ENCODE results near the gene ACOXL.

The ACOXL gene

DNA sequence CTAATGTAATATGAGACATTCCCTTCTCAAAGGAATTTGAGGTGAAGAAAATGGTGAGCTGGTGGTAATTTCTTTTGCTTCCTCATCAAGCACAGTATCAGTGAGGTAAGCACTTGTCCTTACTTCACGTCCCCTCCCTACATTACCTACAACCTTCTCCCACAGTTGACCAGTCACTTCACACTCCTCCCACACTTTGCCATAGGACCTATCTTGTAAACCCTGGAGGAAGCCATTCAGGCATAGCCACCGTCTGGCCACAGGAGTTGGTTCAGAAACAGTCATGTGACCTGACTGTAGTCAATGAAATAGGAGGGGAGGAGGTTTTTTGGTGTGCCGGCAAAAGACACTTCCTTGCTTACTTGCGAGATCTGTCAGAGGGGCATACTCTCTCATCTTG lies 12.1 kb downstream of the ACOXL start:
- H3K79me2 ChIP-seq = no peaks in the 10 kb centered on the region
- no peak overlapping the region for H2AFZ ChIP-seq
- no peak overlapping the region for H3K4me2 ChIP-seq (ENCODE audit: low read length)
- no peak overlapping the region for H3K27ac ChIP-seq
- no peaks in the 10 kb centered on the region for H3K4me1 ChIP-seq
- H3K9me3 ChIP-seq (ENCODE audit: control insufficient read depth, low read length) = no peaks in the 10 kb centered on the region
- no peaks in the 10 kb centered on the region for H3K36me3 ChIP-seq (ENCODE audit: control insufficient read depth, insufficient read depth, low read length)
- H3K27me3 ChIP-seq (ENCODE audit: control insufficient read depth, insufficient read depth, low read length) = no peaks in the 10 kb centered on the region
- no peak overlapping the region for H3K4me3 ChIP-seq (ENCODE audit: low read depth, low read length)
- TF ChIP-seq, protein P1, sequence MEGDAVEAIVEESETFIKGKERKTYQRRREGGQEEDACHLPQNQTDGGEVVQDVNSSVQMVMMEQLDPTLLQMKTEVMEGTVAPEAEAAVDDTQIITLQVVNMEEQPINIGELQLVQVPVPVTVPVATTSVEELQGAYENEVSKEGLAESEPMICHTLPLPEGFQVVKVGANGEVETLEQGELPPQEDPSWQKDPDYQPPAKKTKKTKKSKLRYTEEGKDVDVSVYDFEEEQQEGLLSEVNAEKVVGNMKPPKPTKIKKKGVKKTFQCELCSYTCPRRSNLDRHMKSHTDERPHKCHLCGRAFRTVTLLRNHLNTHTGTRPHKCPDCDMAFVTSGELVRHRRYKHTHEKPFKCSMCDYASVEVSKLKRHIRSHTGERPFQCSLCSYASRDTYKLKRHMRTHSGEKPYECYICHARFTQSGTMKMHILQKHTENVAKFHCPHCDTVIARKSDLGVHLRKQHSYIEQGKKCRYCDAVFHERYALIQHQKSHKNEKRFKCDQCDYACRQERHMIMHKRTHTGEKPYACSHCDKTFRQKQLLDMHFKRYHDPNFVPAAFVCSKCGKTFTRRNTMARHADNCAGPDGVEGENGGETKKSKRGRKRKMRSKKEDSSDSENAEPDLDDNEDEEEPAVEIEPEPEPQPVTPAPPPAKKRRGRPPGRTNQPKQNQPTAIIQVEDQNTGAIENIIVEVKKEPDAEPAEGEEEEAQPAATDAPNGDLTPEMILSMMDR (IDR thresholded peaks at IDR 0.05) = no peak
- no peak overlapping the region for H3K9ac ChIP-seq

DNA sequence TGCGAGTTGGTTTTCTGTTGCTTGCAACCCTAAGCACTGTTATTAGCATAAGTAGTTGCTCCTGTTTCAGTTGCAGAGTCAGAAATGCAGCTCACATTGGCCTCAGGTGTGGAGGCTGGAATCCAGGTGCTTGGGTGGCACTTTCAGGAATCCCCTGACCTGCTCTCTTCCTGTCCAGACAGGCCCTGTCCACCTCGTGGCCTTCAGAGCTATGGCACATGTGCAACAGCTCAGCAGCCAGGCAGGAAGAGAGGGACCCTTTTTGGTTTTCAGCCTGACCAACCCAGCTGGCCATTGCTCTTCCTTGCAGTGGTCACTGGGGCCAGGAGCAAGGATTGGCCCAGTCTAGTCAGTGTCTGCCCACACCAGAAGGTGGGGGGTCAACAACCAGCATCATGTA lies 12.7 kb downstream of the ACOXL start:
- H3K4me3 ChIP-seq (ENCODE audit: low read depth, low read length) = no peak overlapping the region
- no peaks in the 10 kb centered on the region for H3K79me2 ChIP-seq
- H3K27ac ChIP-seq = no peak overlapping the region
- no peaks in the 10 kb centered on the region for H3K9me3 ChIP-seq (ENCODE audit: control insufficient read depth, low read length)
- no peak overlapping the region for H3K9ac ChIP-seq
- no peak overlapping the region for H3K4me2 ChIP-seq (ENCODE audit: low read length)
- H3K27me3 ChIP-seq (ENCODE audit: control insufficient read depth, insufficient read depth, low read length) = no peaks in the 10 kb centered on the region
- TF ChIP-seq, protein P1 (IDR thresholded peaks at IDR 0.05) = no peak
- no peak overlapping the region for H2AFZ ChIP-seq
- H3K4me1 ChIP-seq = no peaks in the 10 kb centered on the region
- no peaks in the 10 kb centered on the region for H3K36me3 ChIP-seq (ENCODE audit: control insufficient read depth, insufficient read depth, low read length)

DNA sequence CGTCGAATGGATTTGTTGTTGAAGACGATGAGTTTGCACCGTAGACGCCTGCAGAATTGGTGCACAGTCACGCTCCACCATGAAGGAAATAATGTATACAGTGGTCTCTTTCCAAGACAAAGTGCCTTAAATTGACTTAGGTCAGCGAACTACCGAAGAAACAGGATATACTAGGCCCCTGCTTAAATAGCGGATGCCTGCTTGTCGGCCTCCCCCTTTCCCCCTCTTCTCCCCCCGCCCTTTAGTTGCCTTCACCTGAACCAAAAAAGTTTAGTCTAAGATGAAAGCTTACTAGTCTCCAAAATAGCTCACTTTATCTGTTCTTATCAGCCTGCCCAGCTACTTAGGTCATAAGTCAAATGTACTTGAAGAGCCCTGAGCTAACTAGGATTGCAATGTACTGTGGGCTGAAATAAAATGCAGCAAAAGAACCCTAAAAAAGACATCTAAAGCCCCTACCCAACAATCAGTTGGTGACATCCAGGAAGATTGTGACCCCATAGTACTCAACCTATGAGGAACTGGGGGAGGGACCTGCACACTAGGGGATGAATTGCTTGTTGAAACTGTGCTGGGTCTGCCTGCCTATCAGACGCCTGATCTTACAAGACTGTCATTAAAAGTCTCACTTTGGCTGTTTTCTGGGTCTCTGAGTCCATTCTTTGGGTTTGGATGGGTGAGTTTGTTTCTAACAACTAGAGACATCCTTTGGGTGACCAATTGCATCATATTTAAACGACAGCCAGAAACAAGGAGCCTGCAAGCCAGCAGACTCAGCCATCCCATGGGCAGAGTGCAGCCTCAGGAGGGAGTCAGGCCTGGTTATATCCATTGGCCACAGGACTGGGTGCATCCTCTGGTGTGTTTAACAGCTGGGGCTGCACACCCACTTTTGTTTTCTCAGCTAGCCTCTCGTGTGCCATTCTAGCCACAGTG lies 14.5 kb downstream of the ACOXL start:
- TF ChIP-seq, protein P1 (IDR thresholded peaks at IDR 0.05) = no peak
- no peaks in the 10 kb centered on the region for H3K27me3 ChIP-seq (ENCODE audit: control insufficient read depth, insufficient read depth, low read length)
- no peak overlapping the region for H3K9ac ChIP-seq
- H3K4me1 ChIP-seq = no peaks in the 10 kb centered on the region
- H3K79me2 ChIP-seq = no peaks in the 10 kb centered on the region
- H3K4me2 ChIP-seq (ENCODE audit: low read length) = no peak overlapping the region
- no peaks in the 10 kb centered on the region for H3K9me3 ChIP-seq (ENCODE audit: control insufficient read depth, low read length)
- H2AFZ ChIP-seq = no peak overlapping the region
- no peaks in the 10 kb centered on the region for H3K36me3 ChIP-seq (ENCODE audit: control insufficient read depth, insufficient read depth, low read length)
- H3K4me3 ChIP-seq (ENCODE audit: low read depth, low read length) = no peak overlapping the region
- H3K27ac ChIP-seq = no peak overlapping the region

DNA sequence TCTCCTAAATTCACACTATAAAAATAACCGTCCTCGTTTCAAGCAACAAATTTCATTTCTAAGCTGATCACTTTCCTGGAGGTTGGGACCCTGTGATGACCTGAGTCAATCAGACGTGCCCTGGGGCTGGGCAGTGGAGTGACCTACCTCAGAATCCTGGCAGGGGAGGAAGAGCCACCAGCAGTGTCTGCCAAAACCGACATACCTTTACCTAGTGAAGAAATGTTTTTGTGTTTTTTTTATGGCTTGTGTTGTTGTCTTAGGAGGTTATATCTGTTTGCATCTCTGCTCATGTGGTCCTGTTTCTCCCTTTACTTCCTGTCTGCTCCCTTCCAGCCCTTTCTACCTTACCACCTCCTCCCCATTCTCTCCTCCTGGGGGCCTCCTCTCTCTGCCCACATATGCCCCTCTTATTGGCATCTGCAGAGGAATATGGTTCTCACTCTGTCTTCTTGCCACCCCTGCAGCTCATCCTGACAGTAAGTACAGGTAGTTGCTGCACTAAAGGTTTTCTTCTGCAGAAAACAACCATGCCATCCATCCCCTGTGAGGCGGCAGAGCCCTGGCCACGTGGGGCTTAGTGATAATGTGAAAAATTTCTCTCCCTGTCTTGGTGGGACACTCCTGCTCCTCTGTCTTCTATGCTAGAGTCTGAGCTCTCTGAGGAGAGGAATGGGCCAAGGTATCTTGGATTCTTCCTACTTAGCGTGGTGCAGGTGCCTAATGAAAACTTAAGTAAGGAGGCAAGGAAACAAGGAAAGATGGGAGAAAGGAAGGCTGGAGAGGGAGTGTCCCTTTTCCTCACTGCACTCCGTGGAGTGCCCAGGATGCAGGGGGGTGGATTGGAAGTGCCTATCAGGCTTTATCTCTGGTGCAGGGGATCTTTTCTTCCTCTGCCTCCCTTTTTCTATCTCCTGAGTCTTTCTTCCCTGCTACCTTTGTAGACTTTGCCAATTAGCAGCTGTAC lies 15.4 kb downstream of the ACOXL start:
- Histone ChIP-seq H3K27me3 (ENCODE audit: control insufficient read depth, insufficient read depth, low read length) (no peaks in the 10 kb centered on the region), H2AFZ (no peak overlapping the region), H3K27ac (no peak overlapping the region), H3K9me3 (ENCODE audit: control insufficient read depth, low read length) (no peaks in the 10 kb centered on the region), H3K79me2 (no peaks in the 10 kb centered on the region), H3K4me2 (ENCODE audit: low read length) (no peak overlapping the region), H3K4me3 (ENCODE audit: low read depth, low read length) (no peak overlapping the region), H3K36me3 (ENCODE audit: control insufficient read depth, insufficient read depth, low read length) (no peaks in the 10 kb centered on the region), H3K4me1 (no peaks in the 10 kb centered on the region), H3K9ac (no peak overlapping the region)
- TF ChIP-seq, protein P1 (IDR thresholded peaks at IDR 0.05) = no peak
